Mononuclear cell (primary cell): Measurements from ENCODE around the gene OR52A5. TPM values are rescaled to one million over a fixed set of nuclear protein-coding genes. Genes with fewer than 3 reads are reported as not detected.

ENCODE experiments used
- H3K27me3 ChIP-seq: 2 replicates; pipeline ENCODE4 v1.6.0; 2011; ENCODE audit warnings: low read length, control low read depth; ENCODE audit not compliant: insufficient read depth
- H3K4me1 ChIP-seq: 2 replicates; pipeline ENCODE4 v1.5.1; 2011; ENCODE audit warnings: mild to moderate bottlenecking, low read length, control low read depth; ENCODE audit not compliant: insufficient read depth
- H3K4me3 ChIP-seq: 2 replicates; pipeline ENCODE4 v1.5.1; 2011; ENCODE audit warnings: mild to moderate bottlenecking, low read length, moderate library complexity
- H3K9me3 ChIP-seq: 2 replicates; pipeline ENCODE4 v1.5.1; 2011; ENCODE audit warnings: low read depth, mild to moderate bottlenecking, control low read depth, low read length
- total RNA-seq: library from RNA; depleted of rRNA; stranded (reverse); fragments of >200 nt; gene quantifications from one replicate; pipeline ENCODE4 v1.2.3, GENCODE V29; 2012

The OR52A5 gene
- total RNA-seq, 1 donor: not detected

- no peaks in the 10 kb centered on the region for H3K27me3 ChIP-seq
- H3K4me3 ChIP-seq: no peak overlapping the region
- no peaks in the 10 kb centered on the region for H3K4me1 ChIP-seq
- no peaks in the 10 kb centered on the region for H3K9me3 ChIP-seq
Measured at GRCh38 chr11:5081405-5081804, 56.8 kb downstream of the OR52A5 start.

Other genes starting within 250 kb of the OR52A5 start
- gene OR51A7, start 234.6 kb downstream of the OR52A5 start, total RNA-seq: not detected
- gene OR51G2, start 219.0 kb downstream of the OR52A5 start, total RNA-seq: not detected
- gene OR51G1, start 214.0 kb downstream of the OR52A5 start, total RNA-seq: not detected
- gene OR51A4, start 190.8 kb downstream of the OR52A5 start, total RNA-seq: not detected
- gene OR51A2, start 182.6 kb downstream of the OR52A5 start, total RNA-seq: not detected
- not detected for gene OR51L1, start 143.5 kb downstream of the OR52A5 start, total RNA-seq
- not detected for gene OR52J3, start 91.8 kb downstream of the OR52A5 start, total RNA-seq
- not detected for gene OR52E2, start 78.7 kb downstream of the OR52A5 start, total RNA-seq
- gene OR52E1, start 68.8 kb downstream of the OR52A5 start, total RNA-seq: not detected
- gene OR52A1, start 16.4 kb upstream of the OR52A5 start, total RNA-seq: not detected
- not detected for gene OR51V1, start 62.3 kb upstream of the OR52A5 start, total RNA-seq
- gene HBB, start 88.7 kb upstream of the OR52A5 start, total RNA-seq: 76.0 TPM
- 0.94 TPM for gene HBD, start 96.1 kb upstream of the OR52A5 start, total RNA-seq
- not detected for gene HBG1, start 111.5 kb upstream of the OR52A5 start, total RNA-seq
- gene HBG2, start 116.4 kb upstream of the OR52A5 start, total RNA-seq: 3.9 TPM
- 0.94 TPM for gene HBE1, start 131.6 kb upstream of the OR52A5 start, total RNA-seq
- gene OR51B4, start 163.6 kb upstream of the OR52A5 start, total RNA-seq: not detected
- not detected for gene OR51B2, start 185.9 kb upstream of the OR52A5 start, total RNA-seq
- 0.31 TPM for gene OR51B5, start 205.2 kb upstream of the OR52A5 start, total RNA-seq
- not detected for gene OR51B6, start 213.2 kb upstream of the OR52A5 start, total RNA-seq
- gene OR51M1, start 245.5 kb upstream of the OR52A5 start, total RNA-seq: 0.10 TPM